Activated CD4-positive, alpha-beta T cell treated with anti-CD3 and anti-CD28 coated beads, Interleukin-2, amount 10 ng/mL, durations not matched to agents 24 days and 14 days (primary cell): ENCODE measurements around the gene MAN1C1. TPM values are rescaled to one million over a fixed set of nuclear protein-coding genes. Genes with fewer than 3 reads are reported as not detected.
"Not testable (repeated sequence)": the region's sequence is repeated elsewhere in the genome, so short reads cannot be mapped to it uniquely, and the experiment has no call there.

Experiments
- DNase-seq: peaks from one replicate; pipeline ENCODE4 v3.0.0; 2022
- H3K27ac Mint-ChIP-seq: one replicate; pipeline ENCODE4 v1.8.0; 2022; ENCODE audit warnings: mild to moderate bottlenecking, mixed read lengths
- H3K27me3 Mint-ChIP-seq: one replicate; pipeline ENCODE4 v1.8.0; 2022; ENCODE audit warnings: mixed read lengths
- H3K36me3 Mint-ChIP-seq: one replicate; pipeline ENCODE4 v1.8.0; 2022; ENCODE audit warnings: low read depth, mild to moderate bottlenecking, mixed read lengths
- H3K4me1 Mint-ChIP-seq: one replicate; pipeline ENCODE4 v1.8.0; 2021; ENCODE audit warnings: mixed read lengths
- H3K4me3 Mint-ChIP-seq: one replicate; pipeline ENCODE4 v1.8.0; 2022; ENCODE audit warnings: mild to moderate bottlenecking, moderate library complexity, mixed read lengths
- H3K9me3 Mint-ChIP-seq: one replicate; pipeline ENCODE4 v1.8.0; 2021; ENCODE audit warnings: mixed read lengths
- intact Hi-C: fragments of 100-400 bp; cut with micrococcal nuclease; formaldehyde crosslinking; loops from one replicate; pipeline ENCODE4 v1.15.1; 2023
- total RNA-seq: library from RNA; stranded (reverse); gene quantifications from 2 replicates; pipeline ENCODE4 v1.2.3, GENCODE V29; 2022

MAN1C1 gene
- total RNA-seq, 1 donor from 2014 or later, result 2.9 TPM

GRCh38 chr1:25654109-25654660 is 37.6 kb downstream of the MAN1C1 start:
- no peaks in the 10 kb centered on the region for H3K9me3 Mint-ChIP-seq
- H3K4me1 Mint-ChIP-seq, result peaks cover 4% of the 10 kb centered on the region
- intact Hi-C loops, result loop anchor here (2.0 kb wide), 1 partner anchor 15 kb away; no protein-coding TSS in a partner anchor
- H3K27me3 Mint-ChIP-seq, result peaks cover 60% of the 10 kb centered on the region
- no peak overlapping the region for H3K27ac Mint-ChIP-seq
- no peak overlapping the region for H3K4me3 Mint-ChIP-seq
- no peaks in the 10 kb centered on the region for H3K36me3 Mint-ChIP-seq
- no peak for DNase-seq

- H3K9me3 Mint-ChIP-seq, result no peaks in the 10 kb centered on the region
- no peak overlapping the region for H3K27ac Mint-ChIP-seq
- no peak for DNase-seq
- H3K27me3 Mint-ChIP-seq, result peaks cover 60% of the 10 kb centered on the region
- no peak overlapping the region for H3K4me3 Mint-ChIP-seq
- intact Hi-C loops, result no loop called here
- H3K4me1 Mint-ChIP-seq, result peaks cover 6% of the 10 kb centered on the region
- no peaks in the 10 kb centered on the region for H3K36me3 Mint-ChIP-seq
Measured at GRCh38 chr1:25657121-25657882, 40.7 kb downstream of the MAN1C1 start.

DNA sequence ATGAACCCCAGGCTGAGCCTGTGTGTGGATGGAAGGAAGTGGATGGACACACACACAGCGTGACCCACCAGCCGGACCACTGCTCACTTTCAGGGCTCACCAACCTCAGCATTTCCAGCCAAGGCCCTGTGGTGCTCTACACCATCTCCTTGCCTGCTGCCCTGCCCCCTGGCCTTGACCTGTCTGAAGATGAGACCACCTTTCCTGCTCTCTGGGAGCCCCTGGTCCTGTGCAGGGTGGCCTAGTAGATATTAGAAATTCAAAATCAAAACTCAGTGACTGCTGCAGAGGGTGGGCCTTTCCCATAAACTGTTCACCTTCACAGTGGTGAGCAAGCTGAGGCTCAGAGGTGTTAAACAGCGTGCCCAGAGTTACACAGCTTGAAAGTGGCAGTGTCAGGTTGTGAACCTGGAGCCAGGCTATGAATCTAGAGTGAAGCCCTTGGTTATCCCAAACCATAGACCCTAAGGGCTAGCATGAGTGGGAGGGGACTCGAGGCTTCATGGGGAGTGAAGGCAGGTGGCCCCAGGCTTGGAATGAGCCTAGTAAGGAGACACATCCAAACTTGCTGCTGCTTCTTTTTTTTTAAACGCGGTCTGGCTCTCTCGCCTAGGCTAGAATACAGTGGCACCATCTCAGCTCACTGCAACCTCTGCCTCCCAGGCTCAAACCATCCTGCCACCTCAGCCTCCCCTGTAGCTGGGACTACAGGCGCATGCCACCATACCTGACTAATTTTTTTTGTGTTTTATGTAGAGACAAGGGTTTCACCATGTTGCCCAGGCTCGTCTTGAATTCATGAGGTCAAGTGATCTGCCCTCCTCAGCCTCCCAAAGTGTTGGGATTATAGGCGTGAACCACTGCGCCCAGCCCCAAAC is 41.5 kb downstream of the MAN1C1 start:
- Mint-ChIP-seq H3K36me3 (no peaks in the 10 kb centered on the region), H3K27me3 (peaks cover 54% of the 10 kb centered on the region), H3K4me1 (peaks cover 4% of the 10 kb centered on the region), H3K4me3 (no peak overlapping the region), H3K27ac (no peak overlapping the region), H3K9me3 (no peaks in the 10 kb centered on the region)
- intact Hi-C loops, result no loop called here
- DNase-seq, result no peak

DNA sequence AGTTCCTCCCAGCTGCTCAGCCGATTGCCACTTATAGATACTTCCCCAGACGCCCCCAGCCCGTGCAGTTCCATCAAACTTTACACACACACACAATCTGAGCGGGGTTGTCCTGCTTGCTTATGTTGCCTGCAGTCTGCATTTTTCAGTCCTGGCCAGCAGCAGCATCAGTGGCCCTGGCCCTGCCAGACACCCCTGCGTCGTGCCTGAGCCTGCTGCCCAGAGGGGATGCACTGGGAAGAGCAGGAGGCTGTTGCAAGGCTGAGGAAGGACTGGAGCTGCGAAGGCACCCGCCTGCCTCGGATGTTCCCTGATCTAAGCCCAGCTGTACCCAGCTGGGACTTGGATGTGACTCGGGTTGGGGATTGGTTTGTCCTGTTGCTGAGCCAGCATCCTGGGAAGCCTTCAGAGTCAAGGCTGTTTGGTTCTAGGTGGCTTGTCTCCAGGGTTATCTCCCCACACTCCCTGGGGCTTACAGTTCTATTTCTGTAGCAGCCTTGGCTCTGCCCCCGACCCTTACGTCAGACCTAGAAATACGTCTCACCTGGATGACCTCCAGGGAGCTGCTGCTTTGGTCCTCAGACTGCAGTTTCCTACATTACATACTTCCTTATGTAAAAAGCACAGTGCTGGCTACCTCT is 42.3 kb downstream of the MAN1C1 start:
- Mint-ChIP-seq H3K27ac (no peak overlapping the region), H3K4me3 (no peak overlapping the region), H3K36me3 (no peaks in the 10 kb centered on the region), H3K27me3 (peaks cover 52% of the 10 kb centered on the region), H3K9me3 (no peaks in the 10 kb centered on the region), H3K4me1 (peaks cover 5% of the 10 kb centered on the region)
- no peak for DNase-seq
- intact Hi-C loops, result no loop called here

DNA sequence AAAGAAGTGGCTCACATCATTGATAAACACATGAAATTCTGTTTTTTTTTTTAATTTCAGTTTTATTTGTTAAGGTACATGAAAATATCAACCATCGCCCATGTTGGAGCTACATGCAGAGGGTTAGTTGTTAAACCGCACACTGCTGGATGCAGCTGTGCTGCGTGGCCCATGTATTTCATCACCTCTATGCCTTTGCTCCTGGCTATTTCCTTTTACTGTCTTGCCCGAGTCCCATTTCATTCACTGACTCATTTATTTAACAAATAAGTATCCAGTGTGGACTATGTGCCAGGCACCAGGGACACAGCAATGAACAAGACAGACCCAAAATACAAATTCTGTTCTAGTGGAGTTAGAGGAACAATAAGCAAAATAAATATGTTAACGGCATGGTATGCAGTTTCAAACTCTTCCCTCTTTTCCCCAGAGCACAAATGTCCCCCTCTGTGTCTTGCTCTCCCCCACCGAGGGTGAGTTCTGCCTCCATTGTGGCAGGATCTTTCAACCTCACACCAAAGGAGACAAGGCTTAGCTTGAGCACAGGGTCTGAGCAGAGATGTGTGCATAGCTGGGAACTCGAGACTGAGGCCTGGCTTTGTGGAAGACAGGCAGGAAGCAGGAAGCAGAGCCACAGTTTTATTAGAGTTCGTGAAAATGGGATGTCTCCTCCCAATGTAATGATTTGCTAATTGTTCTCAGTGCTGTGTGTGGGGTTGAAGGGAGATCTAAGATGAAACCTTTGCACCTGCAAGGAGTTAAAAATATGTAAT is 44.6 kb downstream of the MAN1C1 start:
- H3K36me3 Mint-ChIP-seq, result no peaks in the 10 kb centered on the region
- peaks cover 5% of the 10 kb centered on the region for H3K4me1 Mint-ChIP-seq
- no peaks in the 10 kb centered on the region for H3K9me3 Mint-ChIP-seq
- H3K27me3 Mint-ChIP-seq, result peaks cover 46% of the 10 kb centered on the region
- DNase-seq, result no peak
- no peak overlapping the region for H3K4me3 Mint-ChIP-seq
- intact Hi-C loops, result no loop called here
- no peak overlapping the region for H3K27ac Mint-ChIP-seq

DNA sequence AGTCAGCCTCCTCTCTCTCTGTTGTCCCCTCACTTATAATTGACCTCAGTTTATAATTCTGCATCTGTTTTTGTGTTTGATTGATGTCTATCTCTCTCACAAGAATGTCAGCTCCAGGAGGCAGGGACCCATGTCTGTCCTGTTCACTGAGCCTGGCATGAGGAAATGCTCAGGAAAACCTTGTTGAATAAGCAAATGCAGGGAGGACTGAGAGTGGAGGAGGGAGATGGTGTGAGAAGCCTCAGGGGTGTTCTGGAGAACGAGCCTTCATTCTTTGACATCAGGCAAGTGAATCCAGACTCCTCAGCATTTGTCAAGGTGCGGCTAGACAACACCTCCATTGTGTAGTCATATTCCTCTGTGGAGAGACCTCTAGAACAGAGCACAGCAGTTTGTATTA is 45.5 kb downstream of the MAN1C1 start:
- DNase-seq, result no peak
- H3K27ac Mint-ChIP-seq, result no peak overlapping the region
- H3K9me3 Mint-ChIP-seq, result no peaks in the 10 kb centered on the region
- H3K36me3 Mint-ChIP-seq, result no peaks in the 10 kb centered on the region
- H3K4me1 Mint-ChIP-seq, result peaks cover 7% of the 10 kb centered on the region
- intact Hi-C loops, result no loop called here
- H3K27me3 Mint-ChIP-seq, result peaks cover 51% of the 10 kb centered on the region
- no peak overlapping the region for H3K4me3 Mint-ChIP-seq

DNA sequence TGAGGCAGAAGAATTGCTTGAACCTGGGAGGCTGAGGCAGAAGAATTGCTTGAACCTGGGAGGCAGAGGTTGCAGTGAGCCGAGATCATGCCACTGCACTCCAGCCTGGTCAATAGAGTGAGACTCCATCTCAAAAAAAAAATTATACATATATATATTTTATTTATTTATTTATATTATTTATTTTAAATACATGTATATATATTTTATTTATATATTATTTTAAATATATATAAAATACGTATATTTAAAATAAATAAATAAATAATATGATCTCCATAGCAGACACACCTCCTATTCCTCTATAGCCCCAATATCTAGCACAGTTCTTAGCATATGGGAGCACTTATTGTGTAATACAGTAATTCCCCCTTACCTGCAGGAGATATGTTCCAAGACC is 46.4 kb downstream of the MAN1C1 start:
- H3K9me3 Mint-ChIP-seq, intact Hi-C loops, H3K4me1 Mint-ChIP-seq, DNase-seq, H3K36me3 Mint-ChIP-seq, H3K4me3 Mint-ChIP-seq, H3K27ac Mint-ChIP-seq: not testable (repeated sequence)
- H3K27me3 Mint-ChIP-seq, result peaks cover 57% of the 10 kb centered on the region

DNA sequence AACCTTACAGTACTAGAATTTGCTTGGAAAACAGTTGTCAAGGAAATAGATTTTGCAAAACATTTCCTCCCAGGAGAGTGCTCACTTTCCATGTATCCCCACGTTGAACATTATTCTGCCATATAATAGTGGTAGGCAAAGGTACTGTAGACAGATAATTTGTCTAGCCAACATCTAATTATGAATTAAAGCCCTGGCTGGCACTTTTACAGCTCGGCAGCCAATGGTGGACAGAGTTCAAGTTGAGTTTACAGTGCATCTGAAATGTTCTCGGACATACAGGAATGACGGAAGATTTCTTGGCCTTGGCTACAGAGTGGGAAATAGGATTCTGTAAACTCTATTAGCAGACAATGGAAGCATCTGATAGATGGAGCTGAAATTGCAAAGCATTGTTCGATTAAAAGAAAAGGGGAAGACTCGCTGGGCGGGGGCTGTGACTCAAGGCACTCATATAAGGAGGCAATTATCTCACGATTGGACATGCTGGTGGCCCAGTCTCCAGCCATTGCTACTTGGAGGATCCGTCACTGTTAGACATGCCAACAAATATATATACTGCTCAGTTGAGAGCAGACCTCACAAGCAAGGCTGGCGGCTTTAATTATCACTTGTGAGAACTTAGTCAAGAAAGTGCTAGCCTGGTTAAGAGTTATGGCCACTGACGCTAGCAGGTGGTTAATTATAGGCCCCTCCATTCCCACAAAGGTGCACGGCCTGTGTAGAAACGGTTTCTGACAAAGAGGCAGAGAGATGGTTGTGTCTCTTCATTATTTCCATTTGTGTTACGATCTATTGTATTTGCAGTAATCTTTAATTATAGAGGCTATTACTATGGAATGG is 48.0 kb downstream of the MAN1C1 start:
- H3K4me3 Mint-ChIP-seq, result no peak overlapping the region
- peaks cover 60% of the 10 kb centered on the region for H3K27me3 Mint-ChIP-seq
- DNase-seq, result no peak
- H3K36me3 Mint-ChIP-seq, result no peaks in the 10 kb centered on the region
- intact Hi-C loops, result no loop called here
- H3K27ac Mint-ChIP-seq, result no peak overlapping the region
- H3K4me1 Mint-ChIP-seq, result peaks cover 11% of the 10 kb centered on the region
- H3K9me3 Mint-ChIP-seq, result no peaks in the 10 kb centered on the region

DNA sequence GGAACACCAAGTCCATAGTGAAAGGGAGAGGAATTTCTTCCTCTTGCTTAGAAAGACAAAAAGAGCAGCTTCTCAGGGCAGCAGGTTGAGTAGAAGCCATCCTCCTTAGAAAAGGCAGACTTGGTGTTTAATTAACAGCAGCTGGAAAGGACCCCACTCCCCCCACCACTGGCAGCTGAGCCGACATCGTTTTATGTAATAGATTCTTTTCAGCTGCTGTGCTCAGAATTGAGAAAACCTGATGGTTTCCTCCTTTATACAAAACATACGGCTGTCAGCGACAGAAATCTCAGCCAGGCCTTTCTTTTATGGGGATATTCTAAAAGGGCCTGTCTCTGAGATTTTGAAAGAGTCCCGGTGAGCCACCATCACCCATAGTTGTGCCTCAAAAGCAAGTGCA is 49.9 kb downstream of the MAN1C1 start:
- Mint-ChIP-seq H3K4me1 (peaks cover 9% of the 10 kb centered on the region), H3K27me3 (peaks cover 69% of the 10 kb centered on the region), H3K4me3 (no peak overlapping the region), H3K9me3 (no peaks in the 10 kb centered on the region), H3K27ac (no peak overlapping the region), H3K36me3 (peaks cover 4% of the 10 kb centered on the region)
- intact Hi-C loops, result no loop called here
- DNase-seq, result no peak

DNA sequence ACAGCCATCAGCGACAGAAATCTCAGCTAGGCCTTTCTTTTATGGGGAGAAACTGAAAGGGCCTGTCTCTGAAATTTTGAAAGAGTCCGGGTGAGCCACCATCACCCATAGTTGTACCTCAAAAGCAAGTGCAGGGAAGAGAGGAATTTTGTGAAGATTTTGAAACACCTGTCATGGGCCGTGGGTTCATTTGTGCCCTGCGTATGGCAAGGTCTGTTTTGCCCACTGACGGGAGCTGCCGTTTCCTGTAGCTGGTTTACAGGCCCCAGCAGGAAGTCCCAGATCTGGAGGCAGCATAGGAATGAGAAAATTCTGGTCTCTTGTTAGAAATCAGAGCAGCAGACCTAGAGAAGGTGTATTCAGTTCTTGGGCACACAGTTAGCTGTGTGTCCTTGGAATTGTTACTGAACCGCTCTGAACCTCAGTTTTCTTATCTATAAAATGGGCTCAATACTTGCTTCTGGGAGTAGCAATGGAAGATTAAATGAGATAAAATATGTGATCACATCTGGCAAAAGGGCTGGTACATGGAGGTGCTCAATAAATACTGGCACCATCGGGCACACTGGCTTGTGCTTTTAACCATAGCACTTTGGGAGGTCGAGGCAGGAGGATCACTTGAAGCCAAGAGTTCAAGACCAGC is 52.5 kb downstream of the MAN1C1 start:
- no peak overlapping the region for H3K4me3 Mint-ChIP-seq
- DNase-seq, result no peak
- H3K27me3 Mint-ChIP-seq, result peaks cover 78% of the 10 kb centered on the region
- H3K27ac Mint-ChIP-seq, result no peak overlapping the region
- peaks cover 7% of the 10 kb centered on the region for H3K9me3 Mint-ChIP-seq
- H3K36me3 Mint-ChIP-seq, result peaks cover 18% of the 10 kb centered on the region
- peaks cover 22% of the 10 kb centered on the region for H3K4me1 Mint-ChIP-seq
- intact Hi-C loops, result loop anchor here (2.0 kb wide), 1 partner anchor 14 kb away; no protein-coding TSS in a partner anchor

DNA sequence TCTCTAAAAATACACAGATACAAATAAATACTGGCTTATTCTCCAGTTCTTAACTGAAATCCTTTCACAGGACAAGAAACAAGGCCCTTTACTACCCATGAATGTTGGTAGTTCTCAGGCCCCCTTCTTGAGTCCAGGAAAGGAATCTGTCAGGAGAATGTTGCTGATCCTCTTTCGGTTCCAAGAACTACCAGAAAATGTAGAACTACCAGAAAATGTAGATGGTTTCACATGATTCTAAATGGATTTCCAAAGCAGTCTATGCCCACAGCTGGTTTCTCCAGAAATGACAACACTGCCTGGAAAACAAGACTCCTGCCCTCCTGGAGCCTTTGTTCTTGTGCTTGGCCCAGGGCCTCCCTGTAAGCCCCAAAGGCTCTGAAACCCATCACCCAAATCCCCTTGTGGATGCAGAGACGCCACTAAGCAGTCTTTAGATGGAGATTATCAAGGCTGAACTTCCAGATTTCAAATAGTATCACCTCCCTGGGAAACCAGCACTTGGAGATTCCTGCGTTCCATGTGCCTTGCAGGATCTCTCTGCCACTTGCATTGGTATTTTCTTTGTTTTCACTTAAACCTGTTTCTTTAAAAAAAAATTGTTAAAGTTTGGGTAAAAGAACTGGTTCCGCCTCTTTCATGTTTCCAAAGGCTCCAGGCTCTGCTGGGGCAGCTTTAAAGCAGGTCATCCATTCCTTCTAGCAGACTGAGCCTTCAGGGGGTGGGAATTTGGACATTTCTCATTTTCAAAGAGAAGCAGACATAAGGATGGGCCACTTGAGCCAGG is 53.4 kb downstream of the MAN1C1 start:
- H3K9me3 Mint-ChIP-seq, result peaks cover 7% of the 10 kb centered on the region
- H3K36me3 Mint-ChIP-seq, result peaks cover 23% of the 10 kb centered on the region
- intact Hi-C loops, result loop anchor here (2.0 kb wide), 1 partner anchor 15 kb away; no protein-coding TSS in a partner anchor
- H3K4me3 Mint-ChIP-seq, result no peak overlapping the region
- peaks cover 32% of the 10 kb centered on the region for H3K4me1 Mint-ChIP-seq
- DNase-seq, result no peak
- H3K27ac Mint-ChIP-seq, result no peak overlapping the region
- H3K27me3 Mint-ChIP-seq, result peaks cover 81% of the 10 kb centered on the region
